Measurements from ENCODE around the gene MAJIN. TPM values are rescaled to one million over a fixed set of nuclear protein-coding genes. Genes with fewer than 3 reads are reported as not detected.
"Not testable (repeated sequence)": the region's sequence is repeated elsewhere in the genome, so short reads cannot be mapped to it uniquely, and the experiment has no call there.

The MAJIN gene
- total and polyA plus RNA-seq, 2 experiments from 2014 or later: not detected

DNA sequence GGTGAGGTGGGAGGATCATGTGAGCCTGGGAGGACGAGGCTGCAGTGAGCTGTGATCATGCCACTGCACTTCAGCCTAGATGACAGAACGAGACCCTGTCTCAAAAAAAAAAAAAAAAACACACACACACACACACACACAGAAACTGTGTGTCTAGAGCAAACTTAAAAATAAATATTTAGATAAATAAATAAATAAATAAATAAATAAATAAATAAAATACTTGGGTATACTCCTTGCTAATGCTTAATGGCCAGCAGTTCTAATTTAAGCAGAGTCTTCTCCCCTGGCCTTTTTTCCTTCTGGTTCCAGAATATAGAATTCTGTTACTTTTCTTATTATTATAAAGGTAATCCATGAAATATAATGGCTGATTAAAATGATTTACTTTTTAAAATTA, 37.0 kb upstream of the MAJIN start:
- no peak for TF ChIP-seq EZH2 (IDR thresholded peaks at IDR 0.05; ENCODE audit: borderline replicate concordance)
- TF ChIP-seq, protein P1, sequence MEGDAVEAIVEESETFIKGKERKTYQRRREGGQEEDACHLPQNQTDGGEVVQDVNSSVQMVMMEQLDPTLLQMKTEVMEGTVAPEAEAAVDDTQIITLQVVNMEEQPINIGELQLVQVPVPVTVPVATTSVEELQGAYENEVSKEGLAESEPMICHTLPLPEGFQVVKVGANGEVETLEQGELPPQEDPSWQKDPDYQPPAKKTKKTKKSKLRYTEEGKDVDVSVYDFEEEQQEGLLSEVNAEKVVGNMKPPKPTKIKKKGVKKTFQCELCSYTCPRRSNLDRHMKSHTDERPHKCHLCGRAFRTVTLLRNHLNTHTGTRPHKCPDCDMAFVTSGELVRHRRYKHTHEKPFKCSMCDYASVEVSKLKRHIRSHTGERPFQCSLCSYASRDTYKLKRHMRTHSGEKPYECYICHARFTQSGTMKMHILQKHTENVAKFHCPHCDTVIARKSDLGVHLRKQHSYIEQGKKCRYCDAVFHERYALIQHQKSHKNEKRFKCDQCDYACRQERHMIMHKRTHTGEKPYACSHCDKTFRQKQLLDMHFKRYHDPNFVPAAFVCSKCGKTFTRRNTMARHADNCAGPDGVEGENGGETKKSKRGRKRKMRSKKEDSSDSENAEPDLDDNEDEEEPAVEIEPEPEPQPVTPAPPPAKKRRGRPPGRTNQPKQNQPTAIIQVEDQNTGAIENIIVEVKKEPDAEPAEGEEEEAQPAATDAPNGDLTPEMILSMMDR (IDR thresholded peaks at IDR 0.05; ENCODE audit: poor library complexity): no peak
- TF ChIP-seq EZH2phosphoT487 (IDR thresholded peaks at IDR 0.05; ENCODE audit: low read depth, severe bottlenecking, unreplicated experiment): no peak
- H3K4me1 ChIP-seq (ENCODE audit: insufficient read depth): peaks cover 6% of the 10 kb centered on the region
- no peak overlapping the region for H3K27ac ChIP-seq
- no peak for DNase-seq (ENCODE audit: low spot score)
- H3K9me2 ChIP-seq (replicated peaks; ENCODE audit: insufficient read depth): no peaks in the 10 kb centered on the region
- no peaks in the 10 kb centered on the region for H3K9me3 ChIP-seq (ENCODE audit: low read depth)
- no peak overlapping the region for H2AFZ ChIP-seq
- no peaks in the 10 kb centered on the region for H4K20me1 ChIP-seq (ENCODE audit: insufficient read depth, poor library complexity, severe bottlenecking)
- no peaks in the 10 kb centered on the region for H3K79me2 ChIP-seq
- H3K27me3 ChIP-seq: no peaks in the 10 kb centered on the region
- WGBS (ENCODE audit: low lambda C conversion rate, missing lambda C conversion rate): 89% methylated on average over 2 of the region's 2 CpGs
- no peaks in the 10 kb centered on the region for H3K36me3 ChIP-seq (replicated peaks; ENCODE audit: insufficient read depth, low read depth)
- no peak overlapping the region for H3K4me3 ChIP-seq
- no peak overlapping the region for H3K4me2 ChIP-seq

DNA sequence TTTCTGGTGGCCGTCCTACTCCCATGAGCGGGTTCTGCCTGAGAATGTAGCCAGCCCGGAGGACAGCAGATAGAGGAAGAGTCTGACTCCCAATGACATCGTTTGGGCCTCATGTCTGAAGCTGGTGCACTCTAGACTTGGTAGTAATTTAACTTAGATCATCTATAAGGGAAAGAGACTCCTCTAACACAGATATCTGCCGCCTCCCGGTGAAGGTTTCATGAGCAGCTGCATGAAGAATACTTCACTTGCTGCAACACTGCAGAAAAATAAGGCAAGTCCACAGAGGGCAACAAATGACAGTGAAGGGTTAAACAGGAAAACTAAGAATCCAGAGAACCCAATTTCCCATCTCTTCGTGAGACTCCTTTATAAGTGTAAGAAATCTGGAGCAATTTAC, 36.1 kb upstream of the MAJIN start:
- WGBS (ENCODE audit: low lambda C conversion rate, missing lambda C conversion rate): 74% methylated on average over 7 of the region's 7 CpGs
- Histone ChIP-seq H3K36me3 (replicated peaks; ENCODE audit: insufficient read depth, low read depth) (no peaks in the 10 kb centered on the region), H3K79me2 (no peaks in the 10 kb centered on the region)

DNA sequence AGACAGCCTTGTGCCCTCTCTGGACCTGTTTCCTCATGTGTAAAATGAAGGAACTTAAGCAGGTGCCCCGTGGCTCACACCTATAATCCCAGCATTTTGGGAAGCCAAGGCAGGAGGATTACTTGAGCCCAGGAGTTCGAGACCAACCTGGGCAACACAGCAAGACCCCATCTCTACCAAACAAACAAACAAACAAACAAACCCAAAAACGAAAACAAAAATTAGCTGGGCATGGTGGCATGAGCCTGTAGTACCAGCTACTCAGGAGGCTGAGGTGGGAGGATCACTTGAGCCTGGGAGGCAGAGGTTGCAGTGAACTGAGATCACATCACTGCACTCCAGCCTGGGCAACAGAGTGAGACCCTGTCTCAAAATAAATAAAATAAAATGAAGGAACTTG, 32.1 kb upstream of the MAJIN start:
- not testable (repeated sequence) for H3K9me3 ChIP-seq (ENCODE audit: low read depth); H4K20me1 ChIP-seq (ENCODE audit: insufficient read depth, poor library complexity, severe bottlenecking); H3K4me2 ChIP-seq; H3K9me2 ChIP-seq (replicated peaks; ENCODE audit: insufficient read depth); H3K4me1 ChIP-seq (ENCODE audit: insufficient read depth); H3K79me2 ChIP-seq; H2AFZ ChIP-seq; H3K4me3 ChIP-seq; H3K27ac ChIP-seq; DNase-seq (ENCODE audit: low spot score); H3K27me3 ChIP-seq; H3K36me3 ChIP-seq (replicated peaks; ENCODE audit: insufficient read depth, low read depth)
- 70% methylated on average over 3 of the region's 3 CpGs for WGBS (ENCODE audit: low lambda C conversion rate, missing lambda C conversion rate)

More for the DNA sequence above, 36.1 kb upstream of the MAJIN start:
- Histone ChIP-seq H3K9me3 (ENCODE audit: low read depth) (no peaks in the 10 kb centered on the region), H2AFZ (no peak overlapping the region), H3K4me1 (ENCODE audit: insufficient read depth) (peaks cover 3% of the 10 kb centered on the region), H3K27me3 (no peaks in the 10 kb centered on the region), H3K4me2 (no peak overlapping the region), H3K4me3 (no peak overlapping the region), H4K20me1 (ENCODE audit: insufficient read depth, poor library complexity, severe bottlenecking) (no peaks in the 10 kb centered on the region), H3K27ac (no peak overlapping the region), H3K9me2 (replicated peaks; ENCODE audit: insufficient read depth) (no peaks in the 10 kb centered on the region)
- no peak for DNase-seq (ENCODE audit: low spot score)
- TF ChIP-seq EZH2phosphoT487 (IDR thresholded peaks at IDR 0.05; ENCODE audit: low read depth, severe bottlenecking, unreplicated experiment) (no peak), EZH2 (IDR thresholded peaks at IDR 0.05; ENCODE audit: borderline replicate concordance) (no peak)
- TF ChIP-seq, protein P1 (IDR thresholded peaks at IDR 0.05; ENCODE audit: poor library complexity): no peak

DNA sequence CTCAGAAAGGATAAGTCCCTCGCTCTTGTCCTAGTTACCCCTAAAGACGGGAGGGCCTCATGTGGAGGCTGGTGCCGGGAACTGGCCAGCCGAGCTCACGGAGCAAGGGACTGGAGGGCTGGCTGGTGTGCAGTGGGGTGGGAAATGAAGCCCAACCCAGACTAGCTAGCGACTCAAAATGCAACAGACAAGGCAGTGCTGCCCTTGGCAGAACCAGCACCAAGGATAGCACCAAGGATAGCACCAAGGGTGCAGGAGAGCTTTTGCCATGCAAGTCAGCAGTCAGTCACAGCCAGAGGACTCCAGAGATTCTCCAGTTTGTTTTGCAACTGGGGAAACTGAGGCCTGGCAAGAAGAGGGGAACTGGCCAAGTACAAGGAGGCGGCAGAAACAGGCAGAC, 31.4 kb upstream of the MAJIN start:
- no peak for DNase-seq (ENCODE audit: low spot score)
- 73% methylated on average over 7 of the region's 7 CpGs for WGBS (ENCODE audit: low lambda C conversion rate, missing lambda C conversion rate)
- Histone ChIP-seq H3K4me3 (no peak overlapping the region), H3K27ac (no peak overlapping the region), H3K4me2 (no peak overlapping the region), H3K27me3 (no peaks in the 10 kb centered on the region), H3K79me2 (no peaks in the 10 kb centered on the region), H3K36me3 (replicated peaks; ENCODE audit: insufficient read depth, low read depth) (no peaks in the 10 kb centered on the region), H3K4me1 (ENCODE audit: insufficient read depth) (peaks cover 13% of the 10 kb centered on the region), H2AFZ (no peak overlapping the region), H4K20me1 (ENCODE audit: insufficient read depth, poor library complexity, severe bottlenecking) (no peaks in the 10 kb centered on the region), H3K9me3 (ENCODE audit: low read depth) (no peaks in the 10 kb centered on the region), H3K9me2 (replicated peaks; ENCODE audit: insufficient read depth) (no peaks in the 10 kb centered on the region)
- TF ChIP-seq, protein P1 (IDR thresholded peaks at IDR 0.05; ENCODE audit: poor library complexity): no peak
- TF ChIP-seq EZH2 (IDR thresholded peaks at IDR 0.05; ENCODE audit: borderline replicate concordance): no peak
- TF ChIP-seq EZH2phosphoT487 (IDR thresholded peaks at IDR 0.05; ENCODE audit: low read depth, severe bottlenecking, unreplicated experiment): no peak

Data from hepatocyte (in vitro differentiated cells).